A549 (cell line): ENCODE data around the gene KCNF1.

ENCODE experiments used
- CBX2 ChIP-seq: fragments of 200-600 bp; sonication (generic); IDR thresholded peaks from 2 replicates; pipeline ENCODE4 v1.6.1; 2016; ENCODE audit warnings: low read depth, mild to moderate bottlenecking, borderline replicate concordance
- CEBPB ChIP-seq, 2 experiments: fragments of >200 bp in 1 of 2; sonication (Bioruptor Twin) in 1 of 2; formaldehyde crosslinking in 1 of 2; IDR thresholded peaks; 2 replicates each; pipeline ENCODE4 v1.6.1; 2012 to 2016
- CHD2 ChIP-seq: fragments of 150-350 bp; IDR thresholded peaks from 2 replicates; pipeline ENCODE4 v1.6.1; 2014; ENCODE audit warnings: low read length; ENCODE audit not compliant: partially characterized antibody
- CTCF ChIP-seq: fragments of >200 bp; sonication (Bioruptor Twin); formaldehyde crosslinking; IDR thresholded peaks from 3 replicates; pipeline ENCODE4 v1.5.1; 2016
- ELK1 ChIP-seq: fragments of 150-350 bp; IDR thresholded peaks from 2 replicates; pipeline ENCODE4 v1.6.1; 2014; ENCODE audit warnings: low read depth, mild to moderate bottlenecking, low read length
- EP300 ChIP-seq, 2 experiments: fragments of >200 bp; sonication (Bioruptor Twin); formaldehyde crosslinking; IDR thresholded peaks; 2 replicates in 1 of 2; 3 replicates in 1 of 2; pipeline ENCODE4 v1.6.1; 2016 to 2017
- JUN ChIP-seq, 2 experiments: fragments of >200 bp; sonication (Bioruptor Twin); formaldehyde crosslinking; IDR thresholded peaks; 2 replicates in 1 of 2; 3 replicates in 1 of 2; pipeline ENCODE4 v1.6.1; 2016 to 2017
- NR3C1 ChIP-seq: fragments of >200 bp; sonication (Bioruptor Twin); formaldehyde crosslinking; IDR thresholded peaks from 3 replicates; pipeline ENCODE4 v1.6.1; 2017
- POLR2A ChIP-seq: IDR thresholded peaks from 2 replicates; pipeline ENCODE4 v1.6.1; 2012; ENCODE audit warnings: mild to moderate bottlenecking, low read length
- RAD21 ChIP-seq, 2 experiments: fragments of >200 bp in 1 of 2; sonication (Bioruptor Twin) in 1 of 2; formaldehyde crosslinking in 1 of 2; IDR thresholded peaks in 1 of 2; conservative IDR thresholded peaks in 1 of 2; 2 replicates in 1 of 2; 3 replicates in 1 of 2; pipeline ENCODE4 v1.6.1; 2012 to 2018; ENCODE audit warnings: inconsistent platforms in 1 of 2
- REST ChIP-seq: fragments of 200-600 bp; sonication (generic); IDR thresholded peaks from 2 replicates; pipeline ENCODE4 v1.6.1; 2016; ENCODE audit warnings: antibody characterized with exemption, mild to moderate bottlenecking, moderate library complexity
- ZFP36 ChIP-seq: fragments of 450-650 bp; IDR thresholded peaks from 2 replicates; pipeline ENCODE4 v1.6.1; 2014; ENCODE audit warnings: borderline replicate concordance; ENCODE audit not compliant: partially characterized antibody
- TF ChIP-seq, protein P1 (sequence below): IDR thresholded peaks from 2 replicates; pipeline ENCODE4 v1.6.1; 2012

DNA sequence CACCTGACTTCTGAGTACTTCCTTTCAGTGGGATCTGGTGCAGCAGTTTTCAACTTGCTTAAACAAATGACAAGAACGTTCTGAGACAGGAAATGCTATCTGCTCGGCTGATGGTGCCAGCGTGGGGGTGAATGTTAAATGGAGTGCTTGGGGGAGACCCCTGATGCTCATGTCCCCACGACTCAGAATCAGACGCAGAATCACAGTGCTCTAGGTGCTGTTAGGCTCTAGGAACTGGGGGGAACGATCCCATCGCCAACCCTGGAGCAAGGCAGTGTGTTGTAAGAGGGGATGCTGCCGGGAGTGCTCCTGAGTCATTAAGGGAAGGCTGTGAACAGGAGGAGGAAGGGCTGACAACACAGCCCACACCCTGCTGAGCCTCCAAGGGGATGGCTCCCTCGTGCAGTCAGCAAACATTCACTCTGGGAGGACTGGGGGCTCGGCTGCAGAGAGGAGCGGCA, 34.1 kb upstream of the KCNF1 start:
- TF ChIP-seq CHD2 (no peak), REST (no peak), CBX2 (no peak), CEBPB (IDR thresholded peaks at IDR 0.05) (no peak), POLR2A (no peak), CTCF (no peak), EP300 (IDR thresholded peaks at IDR 0.05) (no peak), RAD21 (conservative IDR thresholded peaks at IDR 0.05 in 1 of 2, IDR thresholded peaks at IDR 0.05 in 1 of 2) (no peak), ZFP36 (no peak), ELK1 (no peak), NR3C1 (no peak), JUN (IDR thresholded peaks at IDR 0.05) (no peak)
- TF ChIP-seq, protein P1, sequence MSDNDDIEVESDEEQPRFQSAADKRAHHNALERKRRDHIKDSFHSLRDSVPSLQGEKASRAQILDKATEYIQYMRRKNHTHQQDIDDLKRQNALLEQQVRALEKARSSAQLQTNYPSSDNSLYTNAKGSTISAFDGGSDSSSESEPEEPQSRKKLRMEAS, result no peak
